Astrocyte (in vitro differentiated cells and primary cell): ENCODE results near the gene ANO7. TPM values are rescaled to one million over a fixed set of nuclear protein-coding genes. Genes with fewer than 3 reads are reported as not detected.

ENCODE experiments used
- DNase-seq: peaks from one replicate; pipeline ENCODE4 v3.0.0-alpha.2; 2010; ENCODE audit warnings: low read depth
- FAIRE-seq: peaks from 2 replicates; lab custom pipeline; 2011; peaks lifted over from hg19 to GRCh38; lab: Jason Lieb, UNC
- H2AFZ ChIP-seq: 2 replicates; pipeline ENCODE4 v1.6.0; 2012; ENCODE audit warnings: low read depth, low read length, inconsistent platforms
- H3K27ac ChIP-seq: 2 replicates; pipeline ENCODE4 v1.5.1; 2011; ENCODE audit warnings: low read depth, low read length, inconsistent platforms
- H3K27me3 ChIP-seq: 2 replicates; pipeline ENCODE4 v1.6.0; 2011; ENCODE audit warnings: low read length, inconsistent platforms; ENCODE audit not compliant: insufficient read depth
- H3K36me3 ChIP-seq: 2 replicates; pipeline ENCODE4 v1.5.1; 2011; ENCODE audit warnings: low read length, inconsistent platforms; ENCODE audit not compliant: insufficient read depth
- H3K4me1 ChIP-seq: 2 replicates; pipeline ENCODE4 v1.5.1; 2011; ENCODE audit warnings: low read length, inconsistent platforms; ENCODE audit not compliant: insufficient read depth
- H3K4me2 ChIP-seq: 2 replicates; pipeline ENCODE4 v1.6.0; 2012; ENCODE audit warnings: low read length, inconsistent platforms
- H3K4me3 ChIP-seq: 2 replicates; pipeline ENCODE4 v1.5.1; 2011; ENCODE audit warnings: low read depth, mild to moderate bottlenecking, low read length, inconsistent platforms; ENCODE audit not compliant: insufficient read depth
- H3K79me2 ChIP-seq: 2 replicates; pipeline ENCODE4 v1.6.0; 2012; ENCODE audit warnings: mild to moderate bottlenecking, low read length, inconsistent platforms; ENCODE audit not compliant: insufficient read depth
- H3K9ac ChIP-seq: 2 replicates; pipeline ENCODE4 v1.6.0; 2012; ENCODE audit warnings: mild to moderate bottlenecking, low read length, inconsistent platforms
- H3K9me3 ChIP-seq: 2 replicates; pipeline ENCODE4 v1.5.1; 2012; ENCODE audit warnings: low read depth, mild to moderate bottlenecking, low read length, inconsistent platforms; ENCODE audit not compliant: insufficient read depth
- H4K20me1 ChIP-seq: 2 replicates; pipeline ENCODE4 v1.6.0; 2012; ENCODE audit warnings: low read length, inconsistent platforms; ENCODE audit not compliant: insufficient read depth
- H3K27ac Mint-ChIP-seq: one replicate; pipeline ENCODE4 v1.8.0; 2021; ENCODE audit warnings: mild to moderate bottlenecking, mixed read lengths; ENCODE audit not compliant: unreplicated experiment
- H3K27me3 Mint-ChIP-seq: one replicate; pipeline ENCODE4 v1.8.0; 2021; ENCODE audit warnings: low read depth, mixed read lengths; ENCODE audit not compliant: unreplicated experiment
- H3K36me3 Mint-ChIP-seq: one replicate; pipeline ENCODE4 v1.8.0; 2021; ENCODE audit warnings: low read depth, mixed read lengths; ENCODE audit not compliant: unreplicated experiment
- H3K4me1 Mint-ChIP-seq: one replicate; pipeline ENCODE4 v1.8.0; 2021; ENCODE audit warnings: low read depth, mixed read lengths; ENCODE audit not compliant: unreplicated experiment
- H3K4me3 Mint-ChIP-seq: one replicate; pipeline ENCODE4 v1.8.0; 2021; ENCODE audit warnings: mild to moderate bottlenecking, moderate library complexity, mixed read lengths; ENCODE audit not compliant: unreplicated experiment
- H3K9me3 Mint-ChIP-seq: one replicate; pipeline ENCODE4 v1.8.0; 2021; ENCODE audit warnings: mild to moderate bottlenecking, mixed read lengths; ENCODE audit not compliant: unreplicated experiment
- CTCF ChIP-seq: IDR thresholded peaks from 2 replicates; pipeline ENCODE4 v1.5.1; 2011; ENCODE audit warnings: low read depth, mild to moderate bottlenecking, inconsistent platforms, low read length, moderate library complexity; ENCODE audit not compliant: insufficient read depth
- EZH2 ChIP-seq: IDR thresholded peaks from 2 replicates; pipeline ENCODE4 v1.6.1; 2012; ENCODE audit warnings: mild to moderate bottlenecking, low read length, inconsistent platforms; ENCODE audit not compliant: insufficient read depth
- total RNA-seq: library from RNA; stranded (reverse); gene quantifications from 2 replicates; pipeline ENCODE4 v1.2.1, GENCODE V29; 2021

ANO7 gene
- total RNA-seq, 1 donor from 2014 or later, result 7.1 TPM

- no peak for FAIRE-seq
- peaks cover 4% of the 10 kb centered on the region for H3K36me3 ChIP-seq
- no peak for DNase-seq
- Mint-ChIP-seq H3K4me1 (no peaks in the 10 kb centered on the region), H3K4me3 (no peak overlapping the region), H3K27me3 (no peaks in the 10 kb centered on the region), H3K36me3 (peaks cover 12% of the 10 kb centered on the region), H3K27ac (no peak overlapping the region), H3K9me3 (no peaks in the 10 kb centered on the region)
- H2AFZ ChIP-seq, result no peak overlapping the region
- no peaks in the 10 kb centered on the region for H4K20me1 ChIP-seq
- no peak overlapping the region for H3K27ac ChIP-seq
- no peak overlapping the region for H3K4me3 ChIP-seq
- H3K79me2 ChIP-seq, result no peaks in the 10 kb centered on the region
- H3K27me3 ChIP-seq, result no peaks in the 10 kb centered on the region
- no peak overlapping the region for H3K9ac ChIP-seq
- no peaks in the 10 kb centered on the region for H3K9me3 ChIP-seq
- H3K4me2 ChIP-seq, result no peak overlapping the region
- no peaks in the 10 kb centered on the region for H3K4me1 ChIP-seq
- no peak for TF ChIP-seq CTCF
- no peak for TF ChIP-seq EZH2
Measured at GRCh38 chr2:241182531-241183133, 5.8 kb upstream of the ANO7 start.

GRCh38 chr2:241183221-241183620 is 5.3 kb upstream of the ANO7 start:
- Mint-ChIP-seq H3K4me1 (no peaks in the 10 kb centered on the region), H3K27ac (no peak overlapping the region), H3K9me3 (no peaks in the 10 kb centered on the region), H3K36me3 (peaks cover 12% of the 10 kb centered on the region), H3K27me3 (peaks cover 3% of the 10 kb centered on the region), H3K4me3 (no peak overlapping the region)
- no peak overlapping the region for H3K4me2 ChIP-seq
- H3K36me3 ChIP-seq, result peaks cover 4% of the 10 kb centered on the region
- no peak overlapping the region for H3K4me3 ChIP-seq
- TF ChIP-seq CTCF, result no peak
- TF ChIP-seq EZH2, result no peak
- H2AFZ ChIP-seq, result no peak overlapping the region
- H3K4me1 ChIP-seq, result no peaks in the 10 kb centered on the region
- no peak overlapping the region for H3K27ac ChIP-seq
- no peaks in the 10 kb centered on the region for H3K79me2 ChIP-seq
- DNase-seq, result no peak
- no peak overlapping the region for H3K9ac ChIP-seq
- H3K27me3 ChIP-seq, result no peaks in the 10 kb centered on the region
- no peaks in the 10 kb centered on the region for H4K20me1 ChIP-seq
- no peak for FAIRE-seq
- no peaks in the 10 kb centered on the region for H3K9me3 ChIP-seq

- no peaks in the 10 kb centered on the region for H4K20me1 ChIP-seq
- no peak overlapping the region for H3K27ac Mint-ChIP-seq
- FAIRE-seq, result no peak
Measured at GRCh38 chr2:241184901-241185300, 3.6 kb upstream of the ANO7 start.

More at GRCh38 chr2:241184901-241185300, 3.6 kb upstream of the ANO7 start:
- no peak for DNase-seq
- H3K27ac ChIP-seq, result no peak overlapping the region
- no peak overlapping the region for H3K4me3 ChIP-seq
- Mint-ChIP-seq H3K36me3 (peaks cover 12% of the 10 kb centered on the region), H3K27me3 (peaks cover 4% of the 10 kb centered on the region), H3K9me3 (no peaks in the 10 kb centered on the region), H3K4me1 (no peaks in the 10 kb centered on the region), H3K4me3 (no peak overlapping the region)
- H3K79me2 ChIP-seq, result no peaks in the 10 kb centered on the region
- H2AFZ ChIP-seq, result no peak overlapping the region
- no peaks in the 10 kb centered on the region for H3K9me3 ChIP-seq
- no peak for TF ChIP-seq CTCF
- no peak for TF ChIP-seq EZH2
- H3K9ac ChIP-seq, result no peak overlapping the region
- no peak overlapping the region for H3K4me2 ChIP-seq
- no peaks in the 10 kb centered on the region for H3K27me3 ChIP-seq
- H3K4me1 ChIP-seq, result no peaks in the 10 kb centered on the region
- H3K36me3 ChIP-seq, result no peaks in the 10 kb centered on the region
